Retinal pigment epithelial cell (primary cell): ENCODE results near the gene GZMB.

Experiments used
- DNase-seq: peaks from one replicate; pipeline ENCODE4 v3.0.0-alpha.2; 2010; ENCODE audit warnings: low read depth
- H3K4me3 ChIP-seq: 2 replicates; pipeline ENCODE4 v1.5.1; 2011; ENCODE audit warnings: mild to moderate bottlenecking, low read length, control low read depth, moderate library complexity
- TF ChIP-seq, protein P1 (sequence below): conservative IDR thresholded peaks from 2 replicates; pipeline ENCODE4 v1.5.1; 2011; ENCODE audit warnings: low read depth, low read length, control low read depth, inconsistent platforms

The GZMB gene

DNA sequence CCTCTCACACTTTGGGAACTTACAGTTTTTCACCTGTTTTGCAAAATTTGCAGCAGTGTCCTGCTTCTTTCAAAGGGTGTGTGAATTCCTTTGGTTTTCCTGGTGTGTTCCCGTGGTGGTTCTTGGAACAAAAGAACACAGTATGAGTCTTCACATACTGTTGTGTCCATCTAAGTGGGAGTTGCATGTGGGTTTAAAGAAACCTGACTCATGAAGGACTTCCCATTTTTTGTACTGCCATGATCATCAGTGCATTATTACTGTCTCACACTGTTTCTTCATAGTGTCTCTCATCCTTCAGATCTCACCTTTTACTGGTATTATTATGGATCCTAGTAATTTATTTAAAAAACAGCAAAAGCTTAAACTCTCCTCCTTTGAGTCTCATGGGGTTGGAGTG, 20.7 kb downstream of the GZMB start:
- H3K4me3 ChIP-seq: no peak overlapping the region
- TF ChIP-seq, protein P1, sequence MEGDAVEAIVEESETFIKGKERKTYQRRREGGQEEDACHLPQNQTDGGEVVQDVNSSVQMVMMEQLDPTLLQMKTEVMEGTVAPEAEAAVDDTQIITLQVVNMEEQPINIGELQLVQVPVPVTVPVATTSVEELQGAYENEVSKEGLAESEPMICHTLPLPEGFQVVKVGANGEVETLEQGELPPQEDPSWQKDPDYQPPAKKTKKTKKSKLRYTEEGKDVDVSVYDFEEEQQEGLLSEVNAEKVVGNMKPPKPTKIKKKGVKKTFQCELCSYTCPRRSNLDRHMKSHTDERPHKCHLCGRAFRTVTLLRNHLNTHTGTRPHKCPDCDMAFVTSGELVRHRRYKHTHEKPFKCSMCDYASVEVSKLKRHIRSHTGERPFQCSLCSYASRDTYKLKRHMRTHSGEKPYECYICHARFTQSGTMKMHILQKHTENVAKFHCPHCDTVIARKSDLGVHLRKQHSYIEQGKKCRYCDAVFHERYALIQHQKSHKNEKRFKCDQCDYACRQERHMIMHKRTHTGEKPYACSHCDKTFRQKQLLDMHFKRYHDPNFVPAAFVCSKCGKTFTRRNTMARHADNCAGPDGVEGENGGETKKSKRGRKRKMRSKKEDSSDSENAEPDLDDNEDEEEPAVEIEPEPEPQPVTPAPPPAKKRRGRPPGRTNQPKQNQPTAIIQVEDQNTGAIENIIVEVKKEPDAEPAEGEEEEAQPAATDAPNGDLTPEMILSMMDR: no peak
- no peak for DNase-seq

DNA sequence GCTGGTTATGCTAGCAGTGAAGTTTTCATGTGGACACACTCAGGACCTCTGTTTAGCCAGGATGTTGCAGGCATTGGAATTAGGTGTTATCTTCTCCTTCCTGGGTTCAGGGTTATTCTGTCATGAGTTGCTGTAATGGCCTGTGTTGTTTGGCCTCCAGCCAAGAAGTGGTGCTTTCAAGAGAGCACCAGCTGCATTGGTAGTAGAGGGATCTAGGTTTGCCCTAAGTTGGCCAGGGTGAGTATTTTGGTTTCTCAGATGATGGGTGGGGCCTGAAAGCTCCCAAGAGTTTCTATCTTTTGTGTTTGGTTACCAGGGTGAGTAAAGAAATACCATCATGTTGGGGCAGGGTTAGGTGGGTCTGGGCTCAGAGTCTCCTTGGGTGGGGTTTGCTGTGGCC, 21.8 kb downstream of the GZMB start:
- no peak overlapping the region for H3K4me3 ChIP-seq
- TF ChIP-seq, protein P1: no peak
- DNase-seq: no peak

DNA sequence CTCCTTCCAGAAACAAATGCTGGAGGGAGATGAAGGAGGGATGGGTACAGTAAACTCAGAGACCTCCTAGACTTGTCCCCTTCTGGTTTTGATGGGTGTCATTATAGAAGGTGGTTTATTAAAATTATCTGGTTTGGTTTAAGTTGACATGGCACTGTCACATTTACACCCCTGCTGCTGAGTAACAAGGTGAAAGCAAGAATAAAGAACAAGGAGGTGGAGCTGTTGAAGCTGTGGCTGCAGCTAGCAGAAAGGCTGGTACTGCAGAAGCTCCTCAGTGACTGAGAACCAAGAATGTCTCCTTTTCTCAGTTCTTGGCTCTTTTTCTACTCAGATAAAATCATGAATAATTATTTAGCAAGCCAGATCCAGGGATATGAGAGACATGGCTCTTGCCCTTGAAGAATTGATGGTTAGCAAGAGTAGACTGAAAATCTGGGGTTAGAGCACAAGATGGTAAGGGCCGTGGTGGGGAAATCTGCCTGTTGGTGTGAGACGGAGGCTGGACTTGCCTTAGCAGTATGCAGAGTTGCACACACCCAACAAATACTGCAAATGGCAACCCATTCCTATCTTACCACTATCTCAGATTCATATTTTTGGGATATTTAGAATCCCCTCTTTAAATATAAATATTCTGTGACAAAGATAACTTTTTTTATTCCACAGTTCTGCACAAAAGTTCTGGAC, 24.2 kb downstream of the GZMB start, which contains the start of gene GZMH:
Gene GZMH, minus strand, starts transcription at position 31 of the 690 bp plus-strand sequence. CDS start 72 bp downstream, outside the sequence.
- no peak within 1 kb of the TSS for H3K4me3 ChIP-seq
- TF ChIP-seq, protein P1: no peak
- DNase-seq: no peak

DNA sequence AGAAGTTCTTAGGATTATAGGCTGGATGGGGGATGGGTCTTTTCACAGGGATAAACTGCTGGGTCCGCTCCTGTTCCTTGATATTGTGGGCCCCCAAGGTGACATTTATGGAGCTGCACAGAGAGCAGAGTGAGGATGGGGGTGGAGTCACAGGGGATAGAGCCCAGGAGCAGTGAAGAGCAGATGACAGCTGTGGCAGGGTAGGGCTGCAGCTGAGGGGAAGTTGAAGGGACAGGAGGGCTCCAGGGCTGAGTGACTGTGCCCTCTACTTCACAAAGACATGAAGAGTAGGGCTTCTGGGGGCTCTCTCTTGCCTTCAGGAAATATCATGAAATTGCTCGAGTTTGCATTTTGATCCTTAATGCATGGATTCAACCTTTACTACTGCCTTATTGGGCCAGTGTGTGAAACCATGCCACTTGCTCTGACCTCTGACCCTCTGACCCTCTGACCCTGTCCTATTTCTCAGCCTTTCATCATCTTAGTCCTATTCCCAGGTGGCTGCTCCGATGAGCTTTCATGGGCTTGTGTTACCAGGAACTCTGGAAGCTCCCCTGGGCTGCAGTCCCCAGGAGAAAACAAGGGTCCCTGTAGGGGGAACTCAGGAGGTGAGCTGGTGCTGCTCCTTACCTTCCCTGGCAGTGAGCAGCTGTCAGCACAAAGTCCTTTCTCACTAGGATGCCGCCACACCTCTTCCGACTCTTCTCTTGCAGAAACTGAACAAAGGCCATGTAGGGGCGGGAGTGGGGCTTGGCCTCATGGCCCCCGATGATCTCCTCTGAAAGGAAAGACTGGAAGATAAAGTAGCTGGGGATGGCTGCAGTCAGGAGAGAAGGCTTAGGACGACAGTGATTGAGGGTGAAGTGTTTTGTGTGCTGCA, 26.1 kb downstream of the GZMB start:
- no peak overlapping the region for H3K4me3 ChIP-seq
- no peak for DNase-seq
- TF ChIP-seq, protein P1: no peak

DNA sequence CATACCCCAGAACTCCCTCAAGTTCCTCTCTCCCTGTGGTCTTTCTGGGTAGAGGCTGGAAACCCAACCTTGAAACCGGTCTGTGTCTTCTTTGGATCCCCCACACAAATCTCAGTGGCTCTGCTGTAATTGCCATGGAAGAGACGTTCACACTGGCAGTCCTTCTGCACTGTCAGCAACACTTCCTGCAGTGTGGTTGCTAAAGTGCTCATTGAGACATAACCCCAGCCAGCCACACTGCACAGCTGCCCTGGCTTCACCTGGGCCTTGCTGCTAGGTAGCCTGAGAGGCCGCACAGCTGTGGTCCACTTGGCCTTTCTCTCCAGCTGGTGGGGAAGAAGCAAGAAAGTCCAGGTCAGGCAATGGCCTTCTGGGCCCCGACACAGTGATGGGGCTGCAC, 26.9 kb downstream of the GZMB start:
- DNase-seq: no peak
- TF ChIP-seq, protein P1: no peak

GRCh38 chr14:24606297-24606696, 27.7 kb downstream of the GZMB start:
- TF ChIP-seq, protein P1: no peak
- no peak overlapping the region for H3K4me3 ChIP-seq
- DNase-seq: no peak

More for the DNA sequence above, 26.9 kb downstream of the GZMB start:
- H3K4me3 ChIP-seq: no peak overlapping the region
